Measurements from ENCODE around the gene GNG14. TPM values are rescaled to one million over a fixed set of nuclear protein-coding genes. Genes with fewer than 3 reads are reported as not detected.

GNG14 gene
- total and polyA plus RNA-seq, 2 of the 13 experiments (the other 11 are each of a cell fraction or from before 2014, with no cell fraction given): not detected

DNA sequence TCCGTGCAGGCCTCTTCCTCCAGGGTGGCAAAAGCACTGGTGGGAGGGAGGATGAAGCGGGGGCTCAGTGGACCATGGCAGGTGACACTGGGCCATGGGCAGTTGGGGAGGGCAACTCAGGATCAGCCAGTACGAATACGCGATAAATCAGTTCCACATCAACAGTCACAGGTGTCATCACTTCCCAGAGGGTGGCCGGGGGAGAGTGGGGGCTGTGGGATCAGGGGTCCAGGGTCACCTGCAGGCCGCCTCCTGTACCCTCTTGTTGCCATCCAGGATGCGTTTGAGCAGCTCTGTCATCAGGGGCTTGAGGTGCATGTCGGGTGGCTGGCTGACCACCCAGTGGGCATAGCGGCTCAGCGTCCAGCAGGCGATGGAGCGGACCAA, 18.5 kb downstream of the GNG14 start (continued):
- TF ChIP-seq MAZ (IDR thresholded peaks at IDR 0.05; ENCODE audit: borderline replicate concordance, low read depth, low read length): no peak
- TF ChIP-seq MAZ (CRISPR knock-in tag; IDR thresholded peaks at IDR 0.05; ENCODE audit: low read depth): no peak
- no peak for TF ChIP-seq ZNF7 (CRISPR knock-in tag; IDR thresholded peaks at IDR 0.05)
- no peak for TF ChIP-seq ZNF614 (CRISPR knock-in tag; IDR thresholded peaks at IDR 0.05; ENCODE audit: borderline replicate concordance)
- TF ChIP-seq, protein P1, sequence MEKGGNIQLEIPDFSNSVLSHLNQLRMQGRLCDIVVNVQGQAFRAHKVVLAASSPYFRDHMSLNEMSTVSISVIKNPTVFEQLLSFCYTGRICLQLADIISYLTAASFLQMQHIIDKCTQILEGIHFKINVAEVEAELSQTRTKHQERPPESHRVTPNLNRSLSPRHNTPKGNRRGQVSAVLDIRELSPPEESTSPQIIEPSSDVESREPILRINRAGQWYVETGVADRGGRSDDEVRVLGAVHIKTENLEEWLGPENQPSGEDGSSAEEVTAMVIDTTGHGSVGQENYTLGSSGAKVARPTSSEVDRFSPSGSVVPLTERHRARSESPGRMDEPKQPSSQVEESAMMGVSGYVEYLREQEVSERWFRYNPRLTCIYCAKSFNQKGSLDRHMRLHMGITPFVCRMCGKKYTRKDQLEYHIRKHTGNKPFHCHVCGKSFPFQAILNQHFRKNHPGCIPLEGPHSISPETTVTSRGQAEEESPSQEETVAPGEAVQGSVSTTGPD (CRISPR knock-in tag; IDR thresholded peaks at IDR 0.05): no peak
- TF ChIP-seq HHEX (CRISPR knock-in tag; IDR thresholded peaks at IDR 0.05): no peak
- no peak for TF ChIP-seq ZBTB1 (CRISPR knock-in tag; IDR thresholded peaks at IDR 0.05; ENCODE audit: borderline replicate concordance)
- TF ChIP-seq, protein P2, sequence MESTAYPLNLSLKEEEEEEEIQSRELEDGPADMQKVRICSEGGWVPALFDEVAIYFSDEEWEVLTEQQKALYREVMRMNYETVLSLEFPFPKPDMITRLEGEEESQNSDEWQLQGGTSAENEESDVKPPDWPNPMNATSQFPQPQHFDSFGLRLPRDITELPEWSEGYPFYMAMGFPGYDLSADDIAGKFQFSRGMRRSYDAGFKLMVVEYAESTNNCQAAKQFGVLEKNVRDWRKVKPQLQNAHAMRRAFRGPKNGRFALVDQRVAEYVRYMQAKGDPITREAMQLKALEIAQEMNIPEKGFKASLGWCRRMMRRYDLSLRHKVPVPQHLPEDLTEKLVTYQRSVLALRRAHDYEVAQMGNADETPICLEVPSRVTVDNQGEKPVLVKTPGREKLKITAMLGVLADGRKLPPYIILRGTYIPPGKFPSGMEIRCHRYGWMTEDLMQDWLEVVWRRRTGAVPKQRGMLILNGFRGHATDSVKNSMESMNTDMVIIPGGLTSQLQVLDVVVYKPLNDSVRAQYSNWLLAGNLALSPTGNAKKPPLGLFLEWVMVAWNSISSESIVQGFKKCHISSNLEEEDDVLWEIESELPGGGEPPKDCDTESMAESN (CRISPR knock-in tag; conservative IDR thresholded peaks at IDR 0.05): no peak
- TF ChIP-seq, protein P3, sequence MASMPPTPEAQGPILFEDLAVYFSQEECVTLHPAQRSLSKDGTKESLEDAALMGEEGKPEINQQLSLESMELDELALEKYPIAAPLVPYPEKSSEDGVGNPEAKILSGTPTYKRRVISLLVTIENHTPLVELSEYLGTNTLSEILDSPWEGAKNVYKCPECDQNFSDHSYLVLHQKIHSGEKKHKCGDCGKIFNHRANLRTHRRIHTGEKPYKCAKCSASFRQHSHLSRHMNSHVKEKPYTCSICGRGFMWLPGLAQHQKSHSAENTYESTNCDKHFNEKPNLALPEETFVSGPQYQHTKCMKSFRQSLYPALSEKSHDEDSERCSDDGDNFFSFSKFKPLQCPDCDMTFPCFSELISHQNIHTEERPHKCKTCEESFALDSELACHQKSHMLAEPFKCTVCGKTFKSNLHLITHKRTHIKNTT (CRISPR knock-in tag; IDR thresholded peaks at IDR 0.05): no peak
- no peak for TF ChIP-seq KLF16 (CRISPR knock-in tag; IDR thresholded peaks at IDR 0.05)
- TF ChIP-seq PHF20 (CRISPR knock-in tag; IDR thresholded peaks at IDR 0.05): no peak
